ENCODE data around the gene CIC. TPM values are rescaled to one million over a fixed set of nuclear protein-coding genes. Genes with fewer than 3 reads are reported as not detected.
A peak's percentile ranks its signal among the peaks of the same experiment; 100 is the strongest.

The CIC gene
- total RNA-seq, 1 donor from 2014 or later = 33.3 TPM

DNA sequence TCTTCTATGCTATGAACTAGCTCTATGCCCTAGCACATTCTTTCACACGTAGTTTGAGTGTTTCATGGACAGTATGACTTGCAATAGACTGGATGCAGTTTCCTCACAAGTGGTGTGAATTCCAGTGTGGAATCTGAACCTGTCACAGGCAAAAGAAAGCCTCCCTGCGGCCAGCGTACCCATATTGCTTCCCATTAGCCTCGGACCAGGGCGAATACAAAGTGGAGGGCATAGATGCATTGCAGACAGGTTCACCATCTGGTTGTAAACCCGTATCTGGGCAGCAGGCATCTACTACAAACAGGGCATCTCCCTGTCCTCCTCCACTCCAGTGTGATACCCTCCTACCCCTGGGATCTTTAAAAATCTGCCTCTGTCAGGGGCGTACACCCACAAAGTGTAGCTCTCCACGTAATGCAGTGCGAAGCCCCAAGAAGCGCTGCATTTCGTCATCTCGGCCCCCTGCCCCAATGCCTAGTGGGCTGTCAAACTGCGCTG is 1.4 kb upstream of the CIC start:
- TF ChIP-seq, protein P1, sequence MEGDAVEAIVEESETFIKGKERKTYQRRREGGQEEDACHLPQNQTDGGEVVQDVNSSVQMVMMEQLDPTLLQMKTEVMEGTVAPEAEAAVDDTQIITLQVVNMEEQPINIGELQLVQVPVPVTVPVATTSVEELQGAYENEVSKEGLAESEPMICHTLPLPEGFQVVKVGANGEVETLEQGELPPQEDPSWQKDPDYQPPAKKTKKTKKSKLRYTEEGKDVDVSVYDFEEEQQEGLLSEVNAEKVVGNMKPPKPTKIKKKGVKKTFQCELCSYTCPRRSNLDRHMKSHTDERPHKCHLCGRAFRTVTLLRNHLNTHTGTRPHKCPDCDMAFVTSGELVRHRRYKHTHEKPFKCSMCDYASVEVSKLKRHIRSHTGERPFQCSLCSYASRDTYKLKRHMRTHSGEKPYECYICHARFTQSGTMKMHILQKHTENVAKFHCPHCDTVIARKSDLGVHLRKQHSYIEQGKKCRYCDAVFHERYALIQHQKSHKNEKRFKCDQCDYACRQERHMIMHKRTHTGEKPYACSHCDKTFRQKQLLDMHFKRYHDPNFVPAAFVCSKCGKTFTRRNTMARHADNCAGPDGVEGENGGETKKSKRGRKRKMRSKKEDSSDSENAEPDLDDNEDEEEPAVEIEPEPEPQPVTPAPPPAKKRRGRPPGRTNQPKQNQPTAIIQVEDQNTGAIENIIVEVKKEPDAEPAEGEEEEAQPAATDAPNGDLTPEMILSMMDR (IDR thresholded peaks at IDR 0.05; ENCODE audit: borderline replicate concordance) = no peak
- intact Hi-C loops (cut with micrococcal nuclease) = no loop called here
- H3K27ac ChIP-seq (replicated peaks) = peak overlapping the region; percentile 99
- H3K4me1 ChIP-seq = peaks cover 33% of the 10 kb centered on the region
- H3K36me3 ChIP-seq = peaks cover 9% of the 10 kb centered on the region
- H3K9me3 ChIP-seq (replicated peaks) = no peaks in the 10 kb centered on the region
- peak overlapping the region; percentile 80 for H3K4me3 ChIP-seq
- no peak for DNase-seq
- H3K27me3 ChIP-seq (ENCODE audit: low read depth) = no peaks in the 10 kb centered on the region

DNA sequence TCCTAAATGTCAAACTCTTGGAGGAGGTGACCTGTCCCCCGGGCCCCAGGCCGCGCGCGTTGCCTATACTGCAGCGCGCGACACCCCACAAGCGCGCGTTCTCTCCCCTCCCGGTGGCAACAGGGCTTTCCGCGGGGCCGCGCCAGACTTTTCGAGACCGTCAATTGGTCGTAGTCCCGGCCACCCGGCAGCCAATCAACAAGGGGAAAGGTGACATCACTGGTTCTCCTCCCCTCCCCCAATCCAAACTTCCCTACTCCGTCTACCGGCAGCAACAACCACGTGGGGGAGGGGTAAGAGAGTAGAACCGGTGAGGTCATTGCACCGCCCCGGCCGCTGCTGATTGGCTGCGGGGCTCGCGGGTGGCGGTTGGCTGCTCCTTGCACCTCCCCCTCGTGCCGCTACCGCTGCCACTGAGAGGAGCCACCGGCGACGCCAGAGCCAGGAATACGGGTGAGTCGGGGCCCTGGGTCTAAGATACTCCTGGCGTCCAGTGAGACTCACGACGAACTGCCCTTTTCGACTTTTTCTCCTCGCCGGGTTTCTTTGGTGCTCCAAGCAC is 829 bp upstream of the CIC start:
- Histone ChIP-seq H3K4me3 (peak overlapping the region; percentile 80), H3K27me3 (ENCODE audit: low read depth) (no peaks in the 10 kb centered on the region), H3K4me1 (peaks cover 33% of the 10 kb centered on the region), H3K36me3 (peaks cover 14% of the 10 kb centered on the region), H3K9me3 (replicated peaks) (no peaks in the 10 kb centered on the region), H3K27ac (replicated peaks) (peak overlapping the region; percentile 99)
- DNase-seq = peak; percentile 98
- TF ChIP-seq, protein P1 (IDR thresholded peaks at IDR 0.05; ENCODE audit: borderline replicate concordance) = no peak
- intact Hi-C loops (cut with micrococcal nuclease) = no loop called here

DNA sequence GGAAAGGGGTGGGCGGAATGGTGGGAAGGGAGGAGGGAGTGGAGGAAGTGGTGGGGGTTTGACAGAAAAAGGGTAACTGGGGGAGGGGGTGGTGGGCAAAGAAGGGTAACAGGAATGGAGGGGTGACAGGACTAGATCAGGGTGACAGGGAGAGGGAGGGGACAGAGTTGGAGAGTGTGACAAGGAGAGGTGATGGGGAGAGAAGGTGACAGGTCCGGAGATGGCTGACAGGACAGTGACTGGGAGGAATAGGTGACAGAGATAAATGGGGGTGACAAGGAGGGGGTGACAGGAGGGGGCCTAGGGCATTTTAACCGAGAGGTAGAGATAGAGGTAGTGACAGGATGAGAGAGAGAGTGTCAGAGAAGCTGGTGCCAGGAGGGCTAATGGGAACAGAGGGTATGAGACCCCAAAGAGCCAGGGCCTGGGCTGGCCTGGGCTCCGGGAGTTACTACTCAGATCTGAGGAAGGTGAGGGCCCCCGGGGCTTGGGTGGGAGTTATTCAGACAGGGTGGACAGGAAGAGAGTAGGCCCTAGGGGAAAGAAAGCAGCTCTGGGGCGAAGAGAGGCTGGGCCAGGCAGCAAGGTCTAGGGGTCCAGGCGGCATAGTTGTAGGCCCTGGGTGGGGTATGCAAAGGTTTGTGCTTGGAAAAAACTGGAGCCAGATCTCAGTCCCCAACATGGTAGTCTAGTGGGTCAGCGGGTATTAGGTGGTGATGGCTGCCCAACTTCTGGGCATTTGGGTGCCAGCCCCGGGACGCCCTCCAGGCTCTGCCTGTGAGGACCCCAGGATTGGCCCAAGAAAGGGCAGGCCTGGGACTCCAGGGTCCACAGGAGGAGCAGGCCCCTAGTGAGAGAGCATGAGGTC is 660 bp downstream of the CIC start:
- Histone ChIP-seq H3K36me3 (peaks cover 29% of the 10 kb centered on the region), H3K27me3 (ENCODE audit: low read depth) (no peaks in the 10 kb centered on the region), H3K4me1 (peaks cover 41% of the 10 kb centered on the region), H3K9me3 (replicated peaks) (no peaks in the 10 kb centered on the region), H3K27ac (replicated peaks) (peak overlapping the region; percentile 91), H3K4me3 (peak overlapping the region; percentile 71)
- intact Hi-C loops (cut with micrococcal nuclease) = no loop called here
- DNase-seq = no peak
- TF ChIP-seq, protein P1 (IDR thresholded peaks at IDR 0.05; ENCODE audit: borderline replicate concordance) = no peak

DNA sequence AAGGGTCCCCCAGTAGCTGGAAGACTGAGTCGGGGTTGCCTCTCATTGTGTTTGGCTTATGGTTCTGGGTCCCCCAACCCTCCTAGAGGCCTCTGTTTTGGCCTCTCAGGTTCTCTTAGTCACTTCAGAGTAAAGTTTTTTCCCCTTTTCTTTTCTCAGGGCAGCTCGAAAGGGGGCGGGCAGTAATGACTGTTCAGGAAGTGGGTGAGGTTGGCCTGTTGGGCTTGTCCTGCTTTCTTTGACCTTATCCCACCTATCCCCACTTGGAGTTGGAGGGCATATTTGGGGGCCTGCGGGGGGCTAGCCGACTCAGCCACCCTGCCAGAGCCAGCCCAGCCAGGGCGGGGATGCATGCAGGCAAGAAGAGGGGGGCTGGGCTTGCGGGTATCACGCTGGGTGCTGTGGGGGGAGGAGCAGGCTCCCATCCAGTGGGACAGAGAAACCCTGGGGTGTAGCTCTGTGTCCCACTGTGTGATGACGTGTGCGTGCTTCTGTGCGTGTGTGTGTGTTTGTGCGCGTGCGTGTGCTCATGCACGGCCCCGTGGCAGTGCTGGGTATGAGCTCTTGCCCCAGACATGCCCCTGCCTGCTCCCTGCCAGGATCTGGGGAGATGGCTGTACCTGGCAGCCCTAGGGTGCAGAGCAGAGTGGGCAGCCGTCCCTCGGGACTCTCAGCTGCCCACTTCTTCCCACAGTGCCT is 1.4 kb downstream of the CIC start:
- intact Hi-C loops (cut with micrococcal nuclease) = no loop called here
- TF ChIP-seq, protein P1 (IDR thresholded peaks at IDR 0.05; ENCODE audit: borderline replicate concordance) = no peak
- H3K4me1 ChIP-seq = peaks cover 48% of the 10 kb centered on the region
- H3K27me3 ChIP-seq (ENCODE audit: low read depth) = no peaks in the 10 kb centered on the region
- peak overlapping the region; percentile 71 for H3K4me3 ChIP-seq
- no peaks in the 10 kb centered on the region for H3K9me3 ChIP-seq (replicated peaks)
- no peak for DNase-seq
- H3K27ac ChIP-seq (replicated peaks) = peak overlapping the region; percentile 91
- H3K36me3 ChIP-seq = peaks cover 32% of the 10 kb centered on the region

DNA sequence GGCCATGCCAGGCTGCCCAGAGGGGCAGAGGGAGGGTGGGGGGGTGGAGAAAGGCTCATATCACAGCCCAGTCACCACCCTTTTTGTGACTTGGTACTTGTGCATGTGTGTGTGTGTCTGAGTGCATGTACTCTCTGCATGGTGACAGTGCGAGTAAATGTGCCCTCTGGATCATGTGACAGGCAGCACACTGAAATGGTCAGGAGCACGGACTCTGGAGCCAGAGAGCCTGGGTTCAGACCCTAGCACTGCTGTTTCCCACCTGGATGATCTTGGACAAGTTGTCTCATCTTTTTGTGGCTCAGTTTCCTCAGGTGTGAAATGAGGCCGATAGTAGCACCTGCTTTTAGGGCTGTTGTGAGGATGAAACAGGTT is 2.0 kb downstream of the CIC start:
- Histone ChIP-seq H3K27me3 (ENCODE audit: low read depth) (no peaks in the 10 kb centered on the region), H3K36me3 (peaks cover 32% of the 10 kb centered on the region), H3K27ac (replicated peaks) (peak overlapping the region; percentile 91), H3K4me3 (peak overlapping the region; percentile 71), H3K9me3 (replicated peaks) (no peaks in the 10 kb centered on the region), H3K4me1 (peaks cover 54% of the 10 kb centered on the region)
- DNase-seq = no peak
- TF ChIP-seq, protein P1 (IDR thresholded peaks at IDR 0.05; ENCODE audit: borderline replicate concordance) = no peak
- intact Hi-C loops (cut with micrococcal nuclease) = no loop called here

Measured in left ventricle myocardium inferior (tissue), 1 donor.